Islet precursor cell (in vitro differentiated cells): ENCODE measurements around the gene OIP5.
A peak's percentile ranks its signal among the peaks of the same experiment; 100 is the strongest.
"Not testable (repeated sequence)": the region's sequence is repeated elsewhere in the genome, so short reads cannot be mapped to it uniquely, and the experiment has no call there.

ENCODE experiments used
- DNase-seq: peaks from one replicate; pipeline ENCODE4 v3.0.0-alpha.2; 2018

OIP5 gene

DNA sequence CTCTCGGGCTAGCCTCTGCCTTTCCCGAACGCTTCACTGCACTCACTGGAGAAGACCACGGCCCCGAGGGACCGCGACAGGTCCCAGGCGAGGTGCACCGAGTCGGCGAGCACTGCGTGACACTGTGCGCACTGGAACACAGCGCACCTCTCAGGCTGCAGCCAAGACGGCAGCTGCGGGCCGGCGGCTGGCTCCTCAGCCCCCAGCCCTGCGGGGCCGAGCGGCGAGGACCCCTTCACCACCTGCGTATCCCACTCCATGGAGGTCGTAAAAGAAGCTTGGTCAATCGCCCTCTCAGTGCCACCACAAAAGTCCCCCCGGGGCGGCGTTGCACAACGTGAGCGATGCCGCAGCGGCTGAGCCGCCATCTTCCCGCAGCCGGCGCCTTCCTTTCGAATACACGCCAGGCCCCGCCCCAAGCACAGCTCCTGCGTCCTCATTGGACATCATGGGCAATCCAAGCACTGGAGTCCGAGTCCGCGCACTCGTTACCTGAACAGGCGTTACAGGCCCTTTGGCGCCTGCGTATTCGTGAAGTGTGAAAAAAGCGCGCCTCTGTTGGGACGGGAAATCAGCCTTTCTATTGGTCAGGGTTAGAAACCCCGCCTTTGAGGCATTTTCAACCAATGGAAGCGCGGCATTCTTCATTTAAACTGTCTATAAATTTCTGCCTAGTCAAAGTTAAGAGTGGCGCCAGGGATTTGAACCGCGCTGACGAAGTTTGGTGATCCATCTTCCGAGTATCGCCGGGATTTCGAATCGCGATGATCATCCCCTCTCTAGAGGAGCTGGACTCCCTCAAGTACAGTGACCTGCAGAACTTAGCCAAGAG, at the start of gene OIP5, which contains the start of gene NUSAP1:
Gene OIP5, minus strand, starts transcription at position 398 of the 832 bp plus-strand sequence. Its CDS starts 30 bp downstream, at position 368.
Gene NUSAP1, plus strand, starts transcription at position 688 of the 832 bp plus-strand sequence. Its CDS starts 77 bp downstream, at position 765.
- DNase-seq: peak; percentile 100

DNA sequence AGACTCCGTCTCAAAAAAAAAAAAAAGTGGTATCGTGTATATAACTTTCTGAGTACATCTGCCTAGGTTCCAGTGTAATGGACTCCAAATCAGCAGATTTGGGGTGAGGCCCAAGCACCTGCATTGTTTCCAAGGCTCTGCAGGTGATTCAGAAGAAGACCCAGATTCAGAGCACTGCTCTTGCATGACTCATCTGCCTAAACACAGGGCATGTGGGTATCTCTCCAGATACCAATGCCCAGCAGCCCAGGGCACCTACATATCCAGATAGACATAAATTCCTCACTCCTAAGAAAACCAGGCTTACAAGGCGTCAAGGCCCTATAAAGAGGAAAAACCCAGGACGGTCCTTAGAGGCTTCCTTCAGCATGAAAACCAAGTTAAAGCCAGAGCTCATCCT, 45.6 kb upstream of the OIP5 start:
- DNase-seq: no peak

DNA sequence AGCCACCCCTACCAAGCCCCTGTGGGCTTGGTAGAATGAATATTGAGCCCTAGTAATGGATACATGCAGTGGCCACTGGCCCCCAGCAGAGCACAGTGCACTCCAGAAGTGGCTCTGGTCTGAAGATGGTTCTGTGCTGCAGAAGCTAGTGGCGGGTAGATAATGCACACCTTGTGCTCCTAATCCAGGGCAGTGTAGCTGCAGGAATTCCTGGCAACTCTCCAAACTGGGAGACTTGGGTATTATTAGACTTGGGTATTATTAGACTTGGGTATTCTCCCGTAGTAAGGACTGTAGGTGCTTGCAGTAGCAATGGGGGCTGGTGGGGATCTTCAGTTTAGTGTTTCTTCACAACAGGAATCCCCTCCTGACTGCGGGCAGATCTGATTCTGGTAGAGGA, 35.0 kb upstream of the OIP5 start:
- DNase-seq: no peak

DNA sequence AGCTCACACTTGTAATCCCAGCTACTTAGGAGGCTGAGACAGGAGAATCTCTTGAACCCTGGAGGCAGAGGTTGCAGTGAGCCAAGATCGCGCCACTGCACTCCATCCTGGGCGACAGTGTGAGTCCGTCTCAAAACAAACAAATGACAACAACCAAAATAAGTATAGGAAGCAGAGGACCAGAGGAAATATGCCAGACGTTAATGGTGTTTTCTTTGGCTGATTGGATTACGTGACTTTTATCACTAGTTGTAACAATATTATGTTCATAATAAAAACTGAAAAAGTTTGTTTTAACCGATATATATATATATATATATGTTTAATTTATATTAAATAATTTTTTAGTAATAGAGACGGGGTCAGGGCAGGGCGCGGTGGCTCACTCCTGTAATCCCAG, 22.0 kb upstream of the OIP5 start:
- no peak for DNase-seq

DNA sequence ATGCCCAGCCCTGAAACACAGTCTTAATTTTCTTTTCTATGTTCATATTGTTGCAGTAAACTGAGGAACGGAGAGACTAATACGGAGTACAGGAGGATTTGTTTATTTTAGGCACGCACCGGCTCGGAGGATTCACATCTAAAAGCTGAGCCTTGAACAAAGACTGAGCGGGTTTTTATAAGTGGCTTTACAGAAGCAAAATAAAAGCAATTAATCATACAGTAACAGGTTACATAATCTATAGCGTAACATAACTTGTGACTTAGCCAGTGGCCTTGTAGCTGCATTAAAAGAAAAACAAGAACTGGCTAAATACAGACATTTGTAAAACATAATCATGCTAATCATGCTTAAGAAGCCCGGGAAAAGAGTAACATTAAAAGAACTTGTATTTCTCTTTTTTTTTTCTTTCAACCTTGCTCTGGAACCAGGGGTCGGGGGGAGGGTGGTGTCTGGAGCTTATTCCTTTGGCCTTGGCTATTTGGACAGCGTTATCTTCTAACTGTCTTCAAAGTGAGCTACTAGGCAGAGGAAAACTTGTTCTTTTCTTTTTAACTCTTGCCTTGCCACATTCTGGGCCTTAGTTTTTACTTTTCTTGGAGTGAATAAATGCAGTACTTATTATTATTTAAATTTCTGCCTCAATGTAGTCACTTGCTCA, 17.8 kb upstream of the OIP5 start:
- no peak for DNase-seq

DNA sequence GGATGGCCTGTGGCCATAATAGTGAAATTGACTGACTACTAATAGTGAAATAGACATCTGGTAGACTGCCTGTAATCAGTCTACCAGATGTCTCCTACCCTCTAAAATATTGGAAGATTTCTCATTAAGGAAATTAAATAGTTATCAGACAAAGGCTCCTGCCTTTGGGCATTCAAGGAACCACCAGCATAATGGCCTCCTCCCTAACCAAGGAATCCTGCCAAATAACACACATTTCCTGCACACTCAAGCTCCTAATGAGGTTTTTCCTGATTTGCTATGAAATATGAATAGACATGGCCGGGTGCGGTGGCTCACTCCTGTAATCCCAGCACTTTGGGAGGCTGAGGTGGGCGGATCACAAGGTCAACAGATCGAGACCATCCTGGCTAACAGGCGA, 14.8 kb upstream of the OIP5 start:
- no peak for DNase-seq

DNA sequence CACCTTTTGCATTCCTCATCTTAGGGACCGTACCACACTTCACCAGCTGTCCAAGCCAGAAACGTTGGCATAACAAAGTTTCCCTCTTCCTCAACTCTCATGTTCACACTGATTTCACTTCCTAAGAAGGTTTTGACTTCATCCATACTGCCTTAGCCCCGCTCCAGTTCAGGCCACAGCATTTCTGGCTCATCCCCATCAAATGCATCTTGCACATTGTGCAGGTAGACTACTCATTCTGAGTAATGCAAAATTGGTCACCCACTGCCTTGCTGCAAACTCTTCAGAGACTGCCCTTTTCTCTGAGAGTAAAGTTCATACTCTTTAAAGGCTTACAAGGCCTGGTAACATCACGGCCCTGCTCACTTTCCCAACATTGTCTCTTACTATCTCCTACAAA, 9.1 kb upstream of the OIP5 start:
- no peak for DNase-seq

DNA sequence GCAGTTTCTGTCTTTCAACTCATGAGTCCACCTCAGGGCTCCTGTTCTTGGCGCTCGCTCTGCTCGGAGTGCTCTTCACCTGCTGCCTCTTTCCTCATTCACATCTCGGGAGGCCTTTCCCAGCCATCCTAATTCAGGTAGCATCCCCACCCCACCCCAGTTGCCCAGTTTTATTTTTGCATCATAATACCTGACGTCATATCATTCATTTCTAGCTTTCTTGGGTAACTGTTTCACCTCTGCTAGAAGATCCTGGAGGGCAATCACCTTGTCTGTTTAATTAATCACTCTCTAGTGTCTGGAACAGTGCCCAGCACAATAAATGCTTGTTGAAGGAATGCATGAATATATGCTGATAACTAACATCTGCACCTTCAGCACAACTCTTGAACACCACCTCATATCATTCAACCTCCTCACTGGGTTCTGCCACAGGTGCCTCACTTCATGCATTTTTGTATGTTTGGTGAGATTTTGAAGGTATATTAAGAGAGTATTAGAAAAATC, 7.9 kb upstream of the OIP5 start:
- DNase-seq: no peak

DNA sequence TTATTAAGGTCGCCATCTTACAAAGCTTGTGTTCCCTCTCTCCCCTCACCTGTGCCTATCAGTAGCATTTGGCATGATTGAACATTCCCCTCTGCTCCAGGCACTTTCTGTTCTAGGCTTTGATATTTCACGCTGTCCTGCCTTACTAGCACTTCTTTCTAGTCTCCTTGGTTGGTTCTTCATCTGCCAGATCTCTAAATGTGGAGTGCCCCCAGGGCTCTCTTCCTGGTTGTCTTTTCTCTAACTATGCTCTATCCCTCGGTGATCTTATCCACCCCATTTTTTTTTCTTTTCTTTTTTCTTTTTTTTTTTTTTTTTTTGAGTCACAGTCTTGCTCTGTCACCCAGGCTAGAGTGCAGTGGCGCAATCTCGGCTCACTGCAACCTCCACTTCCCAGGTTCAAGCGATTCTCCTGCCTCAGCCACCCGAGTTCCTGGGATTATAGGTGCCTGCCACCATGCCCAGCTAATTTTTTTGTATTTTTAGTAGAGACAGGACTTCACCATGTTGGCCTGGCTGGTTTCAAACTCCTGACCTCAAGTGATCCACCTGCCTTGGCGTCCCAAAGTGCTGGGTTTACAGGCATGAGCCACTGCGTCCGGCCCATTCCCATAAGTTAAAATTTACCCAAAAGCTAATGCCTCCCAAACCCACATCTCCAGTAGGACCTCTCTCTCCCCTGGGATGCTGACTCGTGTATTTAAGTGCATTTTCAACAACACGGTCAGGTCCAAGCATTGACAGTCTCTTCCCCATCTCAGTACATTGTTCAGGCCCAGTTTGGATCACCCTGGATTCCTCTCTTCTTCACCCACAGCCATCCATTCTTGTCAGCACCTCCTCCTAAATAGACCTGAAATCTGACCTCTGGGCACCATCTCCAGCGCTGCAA, 5.5 kb upstream of the OIP5 start:
- DNase-seq: peak; percentile 59

DNA sequence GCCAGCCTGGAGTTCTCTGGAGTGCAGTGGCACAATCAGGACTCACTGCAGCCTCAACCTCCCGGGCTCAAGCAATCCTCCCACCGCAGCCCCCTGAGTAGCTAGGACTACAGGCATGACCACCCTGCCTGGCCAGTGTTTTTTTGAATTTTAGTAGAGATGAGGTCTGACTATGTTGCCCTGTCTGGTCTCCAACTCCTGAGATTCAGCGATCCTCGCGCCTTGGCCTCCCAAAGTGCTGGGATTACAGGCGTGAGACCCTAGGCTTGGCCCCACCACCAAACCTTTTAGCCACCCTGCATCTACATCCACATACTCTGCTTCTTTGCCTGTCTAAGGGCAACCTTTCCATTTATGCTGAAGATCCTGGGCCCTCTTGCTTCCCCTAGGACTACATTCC, 4.7 kb upstream of the OIP5 start:
- DNase-seq: no peak

DNA sequence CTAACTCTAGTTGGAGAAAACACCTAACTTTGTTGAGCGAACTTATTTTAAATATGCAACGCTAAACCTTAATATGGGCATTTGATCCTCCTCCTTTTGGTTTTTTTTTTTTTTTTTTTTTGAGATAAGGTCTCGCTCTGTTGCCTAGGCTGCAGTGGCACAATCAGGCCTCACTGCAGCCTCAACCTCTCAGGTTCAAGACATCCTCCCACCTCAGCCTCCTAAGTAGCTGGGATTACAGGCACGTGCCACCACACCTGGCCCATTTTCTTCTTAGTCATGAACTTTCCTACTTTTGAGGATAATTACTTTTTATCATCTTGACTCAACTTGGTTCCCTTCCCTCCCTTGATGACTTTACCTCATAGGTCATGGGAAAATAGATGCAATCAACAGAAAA, 4.2 kb upstream of the OIP5 start:
- no peak for DNase-seq

DNA sequence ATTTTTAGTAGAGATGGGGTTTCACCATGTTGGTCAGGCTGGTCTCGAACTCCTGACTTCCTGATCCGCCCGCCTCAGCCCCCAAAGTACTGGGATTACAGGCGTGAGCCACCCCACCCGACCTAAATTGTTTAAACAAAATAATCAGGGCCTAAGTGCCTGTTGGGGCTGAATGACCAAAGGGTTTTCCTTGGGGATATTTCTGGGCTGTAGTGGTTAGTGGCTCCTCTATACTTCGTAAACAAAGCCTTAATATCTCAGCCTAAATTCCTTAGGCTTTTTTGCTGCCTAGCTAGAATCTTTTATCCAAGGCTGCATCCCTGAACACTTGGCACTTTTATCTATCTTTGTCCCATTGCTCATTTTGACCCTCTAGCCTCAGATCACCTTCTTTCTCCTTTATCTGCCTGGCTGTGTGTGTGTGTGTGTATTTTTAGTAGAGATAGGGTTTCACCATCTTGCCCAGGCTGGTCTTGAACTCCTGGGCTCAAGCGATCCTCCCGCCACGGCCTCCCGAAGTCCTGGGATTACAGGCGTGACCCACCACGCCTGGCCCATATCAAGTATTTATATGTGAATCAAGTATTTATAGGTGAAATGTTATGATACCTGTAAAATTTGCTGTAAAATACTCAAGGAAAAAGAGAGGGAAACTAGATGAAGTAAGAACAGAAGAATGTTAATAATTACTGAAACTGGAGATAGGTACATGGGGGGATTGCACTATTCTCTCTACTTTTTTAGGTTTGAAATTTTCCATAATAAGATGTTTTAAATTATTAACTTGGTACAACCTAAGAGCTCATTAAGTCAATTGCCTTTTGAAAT, 2.1 kb upstream of the OIP5 start:
- no peak for DNase-seq

DNA sequence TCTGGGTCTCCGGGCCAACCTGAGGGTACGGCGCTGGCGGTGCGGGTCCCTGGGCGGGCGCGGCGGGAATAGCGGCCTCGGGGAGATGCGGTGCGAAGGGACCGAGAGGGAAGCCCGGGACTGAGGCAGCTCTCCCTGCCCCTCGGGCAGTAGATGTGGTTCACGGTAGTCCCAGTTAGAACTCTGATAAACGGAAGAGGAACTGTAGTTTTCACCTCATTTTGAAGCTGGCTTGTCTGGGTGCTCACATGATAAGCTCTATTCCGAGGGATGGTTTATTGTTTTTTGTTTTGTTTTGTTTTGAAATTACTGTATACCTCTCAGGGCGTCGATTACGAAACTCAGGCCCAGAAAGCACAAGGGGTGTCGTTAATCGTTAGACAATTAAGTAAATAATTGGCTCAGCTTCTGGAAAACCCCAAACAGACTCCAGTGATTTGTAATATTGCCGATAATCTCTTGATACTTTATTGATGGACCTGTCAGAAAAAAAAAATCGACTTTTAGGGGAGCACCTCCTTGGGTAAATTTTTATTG, 703 bp upstream of the OIP5 start:
- DNase-seq: no peak

DNA sequence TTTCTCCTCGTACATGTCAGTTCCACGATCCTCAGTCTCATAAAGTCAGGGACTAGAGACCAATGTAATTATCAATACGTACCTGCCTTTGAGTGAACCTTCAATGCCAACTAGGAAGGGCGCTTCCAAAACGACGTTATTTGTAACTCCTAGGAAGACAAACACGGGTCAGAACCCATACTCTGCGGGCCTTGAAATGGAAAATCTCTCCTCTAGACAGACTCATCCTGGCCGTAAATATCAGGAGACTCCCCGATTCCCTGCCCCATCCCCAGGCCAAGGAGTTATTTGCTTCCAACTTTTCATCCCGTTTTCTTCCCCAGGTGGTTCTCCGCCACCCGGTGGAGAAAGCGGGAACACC, 578 bp downstream of the OIP5 start:
- DNase-seq: no peak

DNA sequence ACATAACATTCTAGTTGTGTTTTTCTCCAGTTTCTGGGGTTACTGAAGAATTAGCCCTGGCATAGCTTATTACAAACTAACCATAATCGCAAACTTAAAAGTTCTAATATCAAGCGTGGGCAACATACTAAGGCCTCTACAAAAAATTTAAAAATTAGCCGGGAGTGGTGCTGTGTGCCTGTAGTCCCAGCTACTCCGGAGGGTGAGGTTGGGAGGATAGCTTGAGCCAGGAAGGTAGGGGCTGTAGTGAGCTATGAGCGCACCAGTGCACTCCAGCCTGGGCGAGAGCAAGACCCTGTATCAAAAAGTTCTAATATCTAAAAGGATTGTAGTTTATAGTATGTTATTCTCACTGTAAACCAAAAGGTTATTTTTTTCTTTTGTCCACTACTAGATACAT, 1.1 kb downstream of the OIP5 start:
- no peak for DNase-seq

DNA sequence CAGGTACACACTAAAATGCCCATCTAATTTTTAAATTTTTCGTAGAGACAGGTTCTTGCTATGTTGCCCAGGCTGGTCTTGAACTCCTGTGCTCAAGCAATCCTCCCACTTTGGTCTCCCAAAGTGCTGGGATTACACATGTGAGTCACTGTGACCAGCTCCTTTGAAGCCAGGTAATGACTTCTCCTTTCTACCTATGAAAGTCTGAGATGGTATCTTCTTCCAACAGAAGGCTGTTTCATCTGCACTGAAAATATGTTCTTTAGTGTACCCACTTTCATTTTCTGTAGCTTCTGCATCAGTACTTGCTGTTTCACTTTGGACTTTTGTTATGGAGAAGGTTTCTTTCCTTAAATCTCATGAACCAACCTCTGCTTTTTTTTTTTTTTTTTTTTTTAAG, 8.8 kb downstream of the OIP5 start:
- DNase-seq: no peak

DNA sequence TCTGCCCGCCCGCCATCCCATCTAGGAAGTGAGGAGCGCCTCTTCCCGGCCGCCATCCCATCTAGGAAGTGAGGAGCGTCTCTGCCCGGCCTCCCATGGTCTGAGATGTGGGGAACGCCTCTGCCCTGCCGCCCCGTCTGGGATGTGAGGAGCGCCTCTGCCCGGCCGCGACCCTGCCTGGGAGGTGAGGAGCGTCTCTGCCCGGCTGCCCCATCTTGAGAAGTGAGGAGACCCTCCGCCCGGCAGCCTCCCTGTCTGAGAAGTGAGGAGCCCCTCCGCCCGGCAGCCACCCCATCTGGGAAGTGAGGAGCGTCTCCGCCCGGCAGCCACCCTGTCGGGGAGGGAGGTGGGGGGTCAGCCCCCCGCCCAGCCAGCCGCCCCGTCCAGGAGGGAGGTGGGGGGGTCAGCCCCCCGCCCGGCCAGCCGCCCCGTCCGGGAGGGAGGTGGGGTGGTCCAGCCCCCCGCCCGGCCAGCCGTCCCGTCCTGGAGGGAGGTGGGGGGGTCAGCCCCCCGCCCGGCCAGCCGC, 11.5 kb downstream of the OIP5 start:
- not testable (repeated sequence) for DNase-seq

DNA sequence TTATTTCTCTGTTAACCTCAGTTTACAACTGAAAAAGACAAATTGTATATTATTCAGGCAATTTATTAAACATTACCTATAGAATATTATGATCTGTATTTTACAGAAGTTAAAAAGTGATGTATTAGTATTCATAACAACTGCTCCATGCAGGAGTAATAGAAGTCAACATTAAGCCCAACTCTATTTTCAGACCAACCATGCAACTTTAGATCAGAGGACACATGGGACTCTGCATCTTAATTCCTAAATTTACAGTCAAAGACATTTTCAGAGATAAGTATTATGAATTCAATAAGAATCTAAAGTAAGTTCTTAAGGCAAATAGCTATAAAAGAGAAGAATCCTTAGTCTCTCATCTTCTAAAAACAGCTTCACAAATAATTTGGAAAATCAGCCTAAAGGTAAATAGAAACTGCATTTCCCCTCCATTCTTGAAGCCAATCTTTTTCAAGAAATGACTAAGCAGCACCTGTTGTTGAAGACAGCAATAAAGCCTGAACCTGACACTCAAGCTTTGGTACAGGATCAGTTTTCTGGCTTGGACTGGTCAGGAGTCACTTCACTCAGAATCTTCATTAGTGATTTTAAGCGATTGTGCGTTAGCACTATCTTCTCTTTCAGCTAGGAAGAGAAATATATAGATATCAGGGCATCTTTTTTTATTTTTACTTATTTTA, 23.0 kb downstream of the OIP5 start:
- DNase-seq: no peak

DNA sequence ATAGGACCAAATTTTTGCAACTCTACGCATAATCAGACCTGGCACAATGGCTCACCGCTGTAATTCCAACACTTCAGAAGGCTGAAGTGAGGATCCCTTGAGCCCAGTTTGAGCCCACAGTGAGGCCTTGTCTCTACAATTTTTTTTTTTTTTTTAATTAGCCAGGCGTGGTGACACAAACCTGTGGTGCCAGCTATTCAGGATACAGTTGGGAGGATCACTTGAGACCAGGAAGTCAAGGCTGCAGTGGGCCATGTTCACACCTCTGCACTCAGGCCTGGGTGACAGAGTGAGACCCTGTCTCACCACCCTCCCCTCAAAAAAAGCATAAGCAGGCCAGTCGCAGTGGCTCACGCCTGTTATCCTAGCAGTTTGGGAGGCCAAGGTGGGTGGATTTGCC, 24.7 kb downstream of the OIP5 start:
- DNase-seq: no peak

DNA sequence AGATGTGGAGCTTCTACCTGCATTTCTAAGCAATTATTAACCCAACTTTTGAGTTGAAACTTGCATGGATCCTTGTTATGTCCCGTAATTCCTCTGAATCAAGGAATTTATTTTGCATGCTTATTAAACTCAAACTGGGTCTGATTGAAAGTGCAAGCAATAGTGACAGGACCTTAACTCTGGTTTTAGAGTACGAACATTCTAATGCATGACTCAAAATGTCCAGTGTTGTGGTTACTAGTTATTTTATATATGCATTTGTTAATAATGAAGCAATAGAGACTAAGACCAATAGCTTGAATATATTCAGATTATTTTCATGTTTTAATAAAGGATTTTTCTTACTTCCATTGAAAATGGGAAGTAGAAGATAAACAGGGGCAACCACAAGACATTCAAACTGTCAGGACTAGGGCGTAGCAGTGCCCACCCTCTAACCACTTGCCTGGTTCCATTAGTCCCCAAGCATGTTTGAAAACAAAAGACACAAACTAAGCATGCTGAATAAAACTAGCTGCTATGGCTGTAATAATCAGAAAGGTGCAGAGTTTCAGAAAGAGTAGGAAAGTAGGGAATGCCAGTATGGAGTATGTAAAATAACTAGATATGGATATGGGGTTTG, 28.1 kb downstream of the OIP5 start:
- no peak for DNase-seq

DNA sequence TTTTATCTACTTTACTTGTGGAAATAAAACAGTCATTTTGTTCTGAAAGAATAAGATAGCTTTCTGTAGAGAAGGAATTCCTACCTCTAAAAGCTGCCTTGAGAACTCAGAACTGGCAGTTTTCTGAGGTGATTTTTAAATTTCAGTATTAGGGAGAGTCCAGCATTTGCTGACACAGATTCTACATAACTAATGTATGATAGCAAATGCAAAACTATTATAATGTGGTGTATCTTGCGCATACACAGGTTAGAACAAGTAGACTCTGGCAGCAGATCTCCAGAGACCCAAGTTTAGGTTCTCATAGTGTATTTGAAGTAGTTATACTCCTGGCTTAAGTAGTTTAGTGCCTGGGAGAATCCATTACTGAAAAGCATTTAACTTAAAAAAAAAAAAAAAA, 30.8 kb downstream of the OIP5 start:
- no peak for DNase-seq
